Endothelial cell of umbilical vein (primary cell): ENCODE results near the gene IGFL2. TPM values are rescaled to one million over a fixed set of nuclear protein-coding genes. Genes with fewer than 3 reads are reported as not detected.

Source experiments
- BruUV-seq: library from RNA; stranded (reverse); fragments of 400-500 nt; replicated peaks from 2 replicates; lab custom pipeline; 2021; lab: Mats Ljungman, UMichigan
- CTCF ChIA-PET: fragments of 300-600, 350-600 bp; sonication (Branson Sonifier 250); formaldehyde crosslinking; loops from one replicate; lab custom pipeline; 2021; ENCODE audit warnings: antibody characterized with exemption, inconsistent platforms; lab: Charles Lee
- POLR2A ChIA-PET: fragments of 300-600, 350-600 bp; sonication (Branson Sonifier 250); formaldehyde crosslinking; loops from one replicate; lab custom pipeline; 2021; ENCODE audit warnings: antibody characterized with exemption, inconsistent platforms; lab: Charles Lee
- DNase-seq: peaks from one replicate; pipeline ENCODE4 v3.0.0-alpha.2; 2011; ENCODE audit warnings: low read depth, low spot score
- FAIRE-seq: peaks from 2 replicates; lab custom pipeline; 2011; peaks lifted over from hg19 to GRCh38; lab: Jason Lieb, UNC
- H2AFZ ChIP-seq: 2 replicates; pipeline ENCODE4 v1.6.0; 2012; ENCODE audit warnings: low read depth, low read length, control low read depth, inconsistent platforms
- H3K27ac ChIP-seq: 2 replicates; pipeline ENCODE4 v1.5.1; 2011; ENCODE audit warnings: low read depth, mild to moderate bottlenecking, control low read depth, low read length, moderate library complexity; ENCODE audit not compliant: insufficient read depth
- H3K27me3 ChIP-seq, 2 experiments: 2 replicates each; pipeline versions ENCODE4 v1.6.0 to v1.6.1; 2011; ENCODE audit warnings: low read length in 2 of 2, mixed read lengths in 1 of 2; ENCODE audit not compliant: control insufficient read depth in 2 of 2, insufficient read depth in 2 of 2
- H3K36me3 ChIP-seq, 2 experiments: 2 replicates in 1 of 2; 3 replicates in 1 of 2; pipeline ENCODE4 v1.5.1; 2011; ENCODE audit warnings: low read length in 2 of 2, mild to moderate bottlenecking in 1 of 2, moderate library complexity in 1 of 2; ENCODE audit not compliant: control insufficient read depth in 2 of 2, insufficient read depth in 2 of 2; ENCODE audit errors: extremely low read depth in 1 of 2
- H3K4me1 ChIP-seq: 3 replicates; pipeline ENCODE4 v1.5.1; 2011; ENCODE audit warnings: mild to moderate bottlenecking, low read length; ENCODE audit not compliant: control insufficient read depth, insufficient read depth; ENCODE audit errors: extremely low read depth
- H3K4me2 ChIP-seq: 2 replicates; pipeline ENCODE4 v1.6.1; 2011; ENCODE audit warnings: low read length, control low read depth, mixed read lengths; ENCODE audit not compliant: insufficient read depth
- H3K4me3 ChIP-seq, 3 experiments: fragments of 200-600 bp in 1 of 3; sonication (generic), shearing (Covaris generic) in 1 of 3; replicated peaks in 1 of 3; 2 replicates each; pipeline ENCODE4 v1.5.1; 2011 to 2016; ENCODE audit warnings: control low read depth in 3 of 3, low read length in 3 of 3, mild to moderate bottlenecking in 2 of 3, inconsistent platforms in 1 of 3, low read depth in 1 of 3, moderate library complexity in 1 of 3; ENCODE audit not compliant: insufficient read depth in 1 of 3
- H3K79me2 ChIP-seq: 2 replicates; pipeline ENCODE4 v1.6.0; 2012; ENCODE audit warnings: low read length, inconsistent platforms; ENCODE audit not compliant: control insufficient read depth, insufficient read depth
- H3K9ac ChIP-seq: replicated peaks from 2 replicates; pipeline ENCODE3; 2011; ENCODE audit warnings: low read length, control low read depth; ENCODE audit not compliant: insufficient read depth; ENCODE audit errors: extremely low read depth
- H3K9me1 ChIP-seq: replicated peaks from 3 replicates; pipeline ENCODE4 v1.6.0; 2011; ENCODE audit warnings: mild to moderate bottlenecking, low read length; ENCODE audit not compliant: control insufficient read depth, insufficient read depth; ENCODE audit errors: extremely low read depth
- H3K9me3 ChIP-seq: replicated peaks from 2 replicates; pipeline ENCODE4 v1.5.1; 2012; ENCODE audit warnings: low read length, inconsistent platforms; ENCODE audit not compliant: control insufficient read depth, insufficient read depth
- H4K20me1 ChIP-seq: replicated peaks from 2 replicates; pipeline ENCODE3; 2011; ENCODE audit warnings: mild to moderate bottlenecking, low read length; ENCODE audit not compliant: control insufficient read depth, insufficient read depth; ENCODE audit errors: extremely low read depth
- CTCF ChIP-seq, 2 donors: IDR thresholded peaks; 1 replicate in 1 of 2; 2 replicates in 1 of 2; pipeline ENCODE4 v1.5.1; 2011; ENCODE audit warnings: low read length in 2 of 2, mild to moderate bottlenecking in 2 of 2, moderate library complexity in 2 of 2, control low read depth in 1 of 2, inconsistent platforms in 1 of 2, low read depth in 1 of 2; ENCODE audit not compliant: insufficient read depth in 1 of 2; ENCODE audit errors: extremely low read depth in 1 of 2
- EZH2 ChIP-seq: IDR thresholded peaks from 2 replicates; pipeline ENCODE4 v1.6.1; 2012; ENCODE audit warnings: borderline replicate concordance, low read depth, mild to moderate bottlenecking, moderate library complexity, low read length, inconsistent platforms; ENCODE audit not compliant: severe bottlenecking
- FOS ChIP-seq: IDR thresholded peaks from 2 replicates; pipeline ENCODE4 v1.6.1; 2011; ENCODE audit warnings: mild to moderate bottlenecking, low read length, moderate library complexity, borderline replicate concordance; ENCODE audit not compliant: insufficient read depth
- GATA2 ChIP-seq: IDR thresholded peaks from 2 replicates; pipeline ENCODE4 v1.7.0; 2011; ENCODE audit warnings: low read depth, mild to moderate bottlenecking, moderate library complexity, mixed read lengths, low read length; ENCODE audit not compliant: insufficient read length, insufficient read depth
- JUN ChIP-seq: IDR thresholded peaks from 2 replicates; pipeline ENCODE4 v1.6.1; 2011; ENCODE audit warnings: borderline replicate concordance, low read depth; ENCODE audit not compliant: insufficient read length, insufficient read depth
- MYC ChIP-seq: IDR thresholded peaks from one replicate; pipeline ENCODE4 v1.6.1; 2011; ENCODE audit warnings: mild to moderate bottlenecking, low read depth, low read length
- POLR2A ChIP-seq: IDR thresholded peaks from 2 replicates; pipeline ENCODE4 v1.6.1; 2012; ENCODE audit warnings: low read depth, mild to moderate bottlenecking, control low read depth, low read length
- dilution Hi-C: fragments of 300-500 bp; cut with MboI; formaldehyde crosslinking; loops from one replicate; pipeline ENCODE4 v1.15.0; 2019; ENCODE audit warnings: low sequenced_read_pairs; ENCODE audit not compliant: extremely low pct_ligation_motif_present
- intact Hi-C: fragments of 100-400 bp; cut with micrococcal nuclease; formaldehyde crosslinking; loops from one replicate; pipeline ENCODE4 v1.10.0; 2022
- polyA plus RNA-seq, 4 experiments: library from polyadenylated mRNA; depleted of rRNA in 3 of 4; stranded (reverse) in 3 of 4; unstranded in 1 of 4; fragments of >200 nt; gene quantifications; 2 replicates each; pipeline versions ENCODE4 v1.2.1 to v1.2.3, GENCODE V29; 2011 to 2012; ENCODE audit warnings: missing spikeins in 1 of 4
- total RNA-seq: library from RNA; stranded (reverse); gene quantifications from 2 replicates; pipeline ENCODE4 v1.2.3, GENCODE V29; 2021
- TF ChIP-seq, protein P1 (sequence below): IDR thresholded peaks from 2 replicates; pipeline ENCODE4 v1.6.1; 2011; ENCODE audit not compliant: insufficient read depth, insufficient read length

IGFL2 gene
- total and polyA plus RNA-seq, 2 donors (not counting 3 experiments of a cell fraction or from before 2014, with no cell fraction given): not detected

GRCh38 chr19:46124638-46125115 is 23.4 kb upstream of the IGFL2 start, which contains the start of gene IGFL3:
Gene IGFL3, minus strand, starts transcription at chr19:46124688. Its CDS starts 39 bp downstream, at chr19:46124649.
- Histone ChIP-seq H3K4me2 (no peak within 1 kb of the TSS), H3K9ac (no peak within 1 kb of the TSS), H2AFZ (no peak within 1 kb of the TSS), H3K36me3 (no peaks in the 10 kb centered on the region), H3K79me2 (no peaks in the 10 kb centered on the region), H3K4me3 (no peak within 1 kb of the TSS), H3K9me3 (no peaks in the 10 kb centered on the region), H4K20me1 (no peaks in the 10 kb centered on the region), H3K27me3 (peaks cover 39 to 48% of the 10 kb centered on the region in 2 experiments), H3K27ac (no peak within 1 kb of the TSS), H3K4me1 (no peaks in the 10 kb centered on the region), H3K9me1 (no peaks in the 10 kb centered on the region)
- FAIRE-seq (no peak), DNase-seq (no peak)
- no peak for TF ChIP-seq GATA2
- no peak for TF ChIP-seq POLR2A
- TF ChIP-seq MYC: no peak
- TF ChIP-seq JUN: no peak
- TF ChIP-seq FOS: no peak
- TF ChIP-seq, protein P1, sequence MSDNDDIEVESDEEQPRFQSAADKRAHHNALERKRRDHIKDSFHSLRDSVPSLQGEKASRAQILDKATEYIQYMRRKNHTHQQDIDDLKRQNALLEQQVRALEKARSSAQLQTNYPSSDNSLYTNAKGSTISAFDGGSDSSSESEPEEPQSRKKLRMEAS: no peak
- no peak for TF ChIP-seq CTCF (IDR thresholded peaks at IDR 0.05; ENCODE audit: extremely low read depth in 1 of 2, insufficient read depth in 1 of 2, low read depth in 1 of 2, low read length in 2 of 2)
- TF ChIP-seq EZH2: no peak
- ChIA-PET CTCF (no interaction called here), POLR2A (no interaction called here)
- intact Hi-C loops (loop anchor here (5.0 kb wide), 1 partner anchor 42 kb away; no protein-coding TSS in a partner anchor), dilution Hi-C loops (no loop called here)
- BruUV-seq: no TSS peak
